ENCODE results near the gene MAPK8IP3. TPM values are rescaled to one million over a fixed set of nuclear protein-coding genes. Genes with fewer than 3 reads are reported as not detected.

MAPK8IP3 gene
- polyA plus RNA-seq, 1 donor (not counting 4 experiments of a cell fraction or from before 2014, with no cell fraction given): 11.7 TPM

DNA sequence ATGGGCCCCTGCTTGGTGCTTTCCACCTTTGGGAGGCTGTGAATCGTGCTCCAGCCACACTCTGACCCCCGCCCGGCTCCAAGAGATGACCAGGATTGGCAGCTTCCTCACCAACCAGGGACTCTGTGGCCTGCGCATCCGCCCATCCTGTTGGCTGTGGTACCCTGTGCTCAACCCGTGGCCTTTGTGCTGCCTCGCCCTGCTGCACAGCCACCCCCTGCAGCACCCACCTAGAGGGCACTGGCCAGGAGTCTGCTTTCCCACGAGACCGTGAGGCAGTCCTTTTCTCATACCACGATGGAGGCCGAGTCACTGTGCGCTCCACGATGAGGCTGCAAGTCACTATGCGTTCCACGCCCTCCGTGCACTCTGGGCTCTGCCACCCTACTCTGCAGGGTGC lies 46.0 kb downstream of the MAPK8IP3 start:
- Histone ChIP-seq H3K4me3 (ENCODE audit: control insufficient read depth in 2 of 3, extremely low read depth in 1 of 3, insufficient read depth in 2 of 3, low read depth in 1 of 3, low read length in 3 of 3) (no peak overlapping the region), H3K36me3 (ENCODE audit: control insufficient read depth in 2 of 2, extremely low read depth in 1 of 2, insufficient read depth in 2 of 2, low read length in 2 of 2) (peaks cover 18 to 31% of the 10 kb centered on the region in 2 experiments), H3K9me3 (ENCODE audit: control insufficient read depth, low read depth, low read length) (no peaks in the 10 kb centered on the region), H3K4me1 (ENCODE audit: control insufficient read depth, extremely low read depth, insufficient read depth, low read length) (peaks cover 19% of the 10 kb centered on the region), H3K27me3 (ENCODE audit: control insufficient read depth, extremely low read depth, insufficient read depth, low read length) (no peaks in the 10 kb centered on the region), H3K9ac (ENCODE audit: control insufficient read depth, extremely low read depth, insufficient read depth, low read length) (no peak overlapping the region), H3K79me2 (ENCODE audit: control insufficient read depth, insufficient read depth, low read length) (no peaks in the 10 kb centered on the region), H4K20me1 (ENCODE audit: control insufficient read depth, extremely low read depth, insufficient read depth, low read length) (no peaks in the 10 kb centered on the region), H3K27ac (ENCODE audit: control insufficient read depth, insufficient read depth, low read length) (no peak overlapping the region), H2AFZ (ENCODE audit: control insufficient read depth, low read length) (no peak overlapping the region), H3K4me2 (ENCODE audit: control insufficient read depth, extremely low read depth, insufficient read depth, low read depth, low read length) (no peak overlapping the region), H3K9me1 (ENCODE audit: control insufficient read depth, extremely low read depth, insufficient read depth, low read length) (peaks cover 2% of the 10 kb centered on the region)
- dilution Hi-C loops (cut with MboI; ENCODE audit: extremely low pct_ligation_motif_present, low sequenced_read_pairs): no loop called here
- FAIRE-seq (no peak), DNase-seq (ENCODE audit: low read depth, low spot score) (no peak)
- TF ChIP-seq EZH2 (IDR thresholded peaks at IDR 0.05; ENCODE audit: low read length): no peak
- TF ChIP-seq, protein P1, sequence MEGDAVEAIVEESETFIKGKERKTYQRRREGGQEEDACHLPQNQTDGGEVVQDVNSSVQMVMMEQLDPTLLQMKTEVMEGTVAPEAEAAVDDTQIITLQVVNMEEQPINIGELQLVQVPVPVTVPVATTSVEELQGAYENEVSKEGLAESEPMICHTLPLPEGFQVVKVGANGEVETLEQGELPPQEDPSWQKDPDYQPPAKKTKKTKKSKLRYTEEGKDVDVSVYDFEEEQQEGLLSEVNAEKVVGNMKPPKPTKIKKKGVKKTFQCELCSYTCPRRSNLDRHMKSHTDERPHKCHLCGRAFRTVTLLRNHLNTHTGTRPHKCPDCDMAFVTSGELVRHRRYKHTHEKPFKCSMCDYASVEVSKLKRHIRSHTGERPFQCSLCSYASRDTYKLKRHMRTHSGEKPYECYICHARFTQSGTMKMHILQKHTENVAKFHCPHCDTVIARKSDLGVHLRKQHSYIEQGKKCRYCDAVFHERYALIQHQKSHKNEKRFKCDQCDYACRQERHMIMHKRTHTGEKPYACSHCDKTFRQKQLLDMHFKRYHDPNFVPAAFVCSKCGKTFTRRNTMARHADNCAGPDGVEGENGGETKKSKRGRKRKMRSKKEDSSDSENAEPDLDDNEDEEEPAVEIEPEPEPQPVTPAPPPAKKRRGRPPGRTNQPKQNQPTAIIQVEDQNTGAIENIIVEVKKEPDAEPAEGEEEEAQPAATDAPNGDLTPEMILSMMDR (optimal IDR thresholded peaks at IDR 0.05 in 1 of 3, IDR thresholded peaks at IDR 0.05 in 1 of 3, conservative IDR thresholded peaks at IDR 0.05 in 1 of 3; ENCODE audit: extremely low read depth in 1 of 3, insufficient read depth in 2 of 3, low read length in 3 of 3): no peak

DNA sequence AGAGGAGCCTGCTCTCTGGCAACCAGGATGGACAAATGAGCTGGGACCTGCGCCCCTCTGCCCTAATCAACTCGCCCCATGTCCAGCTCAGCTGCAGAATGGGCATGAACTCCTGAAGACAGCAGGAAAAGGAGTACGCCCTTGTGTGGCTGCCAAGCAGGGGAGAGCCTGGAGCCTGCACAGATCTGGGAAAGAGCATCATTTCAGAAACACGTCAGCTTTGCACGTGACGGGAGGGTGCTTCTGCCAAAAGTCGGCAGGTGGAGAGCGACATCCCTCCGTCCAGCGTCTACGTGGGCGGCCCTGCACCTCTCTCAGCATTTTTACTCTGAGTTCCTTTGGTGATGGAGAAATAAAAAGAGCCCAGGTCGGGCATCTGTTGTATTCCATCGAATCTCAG lies 46.9 kb downstream of the MAPK8IP3 start:
- no peak overlapping the region for H3K4me2 ChIP-seq (ENCODE audit: control insufficient read depth, extremely low read depth, insufficient read depth, low read depth, low read length)
- H3K27me3 ChIP-seq (ENCODE audit: control insufficient read depth, extremely low read depth, insufficient read depth, low read length): no peaks in the 10 kb centered on the region
- no peaks in the 10 kb centered on the region for H3K79me2 ChIP-seq (ENCODE audit: control insufficient read depth, insufficient read depth, low read length)
- H3K27ac ChIP-seq (ENCODE audit: control insufficient read depth, insufficient read depth, low read length): no peak overlapping the region
- FAIRE-seq (no peak), DNase-seq (ENCODE audit: low read depth, low spot score) (no peak)
- no peak for TF ChIP-seq EZH2 (IDR thresholded peaks at IDR 0.05; ENCODE audit: low read length)
- peaks cover 19% of the 10 kb centered on the region for H3K4me1 ChIP-seq (ENCODE audit: control insufficient read depth, extremely low read depth, insufficient read depth, low read length)
- dilution Hi-C loops (cut with MboI; ENCODE audit: extremely low pct_ligation_motif_present, low sequenced_read_pairs): no loop called here
- H2AFZ ChIP-seq (ENCODE audit: control insufficient read depth, low read length): no peak overlapping the region
- H3K36me3 ChIP-seq (ENCODE audit: control insufficient read depth in 2 of 2, extremely low read depth in 1 of 2, insufficient read depth in 2 of 2, low read length in 2 of 2): peaks cover 14 to 31% of the 10 kb centered on the region in 2 experiments
- no peak overlapping the region for H3K9ac ChIP-seq (ENCODE audit: control insufficient read depth, extremely low read depth, insufficient read depth, low read length)
- no peaks in the 10 kb centered on the region for H4K20me1 ChIP-seq (ENCODE audit: control insufficient read depth, extremely low read depth, insufficient read depth, low read length)
- H3K9me3 ChIP-seq (ENCODE audit: control insufficient read depth, low read depth, low read length): no peaks in the 10 kb centered on the region
- H3K9me1 ChIP-seq (ENCODE audit: control insufficient read depth, extremely low read depth, insufficient read depth, low read length): peaks cover 2% of the 10 kb centered on the region
- no peak overlapping the region for H3K4me3 ChIP-seq (ENCODE audit: control insufficient read depth in 2 of 3, extremely low read depth in 1 of 3, insufficient read depth in 2 of 3, low read depth in 1 of 3, low read length in 3 of 3)

DNA sequence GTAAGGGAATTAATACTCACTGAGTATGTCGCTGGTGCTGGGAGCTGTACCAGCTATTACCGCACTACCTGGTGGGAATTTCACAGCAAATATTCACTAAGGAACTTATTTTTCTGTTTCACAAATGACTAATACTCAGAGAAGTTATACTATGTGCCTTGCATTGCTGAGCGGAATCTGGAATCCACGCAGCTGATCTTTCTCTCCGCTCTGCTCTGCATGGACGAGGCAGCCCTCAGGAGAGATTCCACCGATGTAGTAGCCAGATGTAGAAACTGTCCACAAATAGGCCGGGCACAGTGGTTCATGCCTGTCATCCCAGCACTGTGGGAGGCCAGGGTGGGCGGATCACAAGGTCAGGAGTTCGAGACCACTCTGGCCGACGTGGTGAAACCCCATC lies 48.2 kb downstream of the MAPK8IP3 start:
- Histone ChIP-seq H3K9me3 (ENCODE audit: control insufficient read depth, low read depth, low read length) (no peaks in the 10 kb centered on the region), H3K4me3 (ENCODE audit: control insufficient read depth in 2 of 3, extremely low read depth in 1 of 3, insufficient read depth in 2 of 3, low read depth in 1 of 3, low read length in 3 of 3) (no peak overlapping the region), H4K20me1 (ENCODE audit: control insufficient read depth, extremely low read depth, insufficient read depth, low read length) (no peaks in the 10 kb centered on the region), H3K79me2 (ENCODE audit: control insufficient read depth, insufficient read depth, low read length) (no peaks in the 10 kb centered on the region), H3K27me3 (ENCODE audit: control insufficient read depth, extremely low read depth, insufficient read depth, low read length) (no peaks in the 10 kb centered on the region), H3K9ac (ENCODE audit: control insufficient read depth, extremely low read depth, insufficient read depth, low read length) (peak overlapping the region; percentile 64), H3K9me1 (ENCODE audit: control insufficient read depth, extremely low read depth, insufficient read depth, low read length) (peaks cover 2% of the 10 kb centered on the region), H2AFZ (ENCODE audit: control insufficient read depth, low read length) (no peak overlapping the region), H3K4me1 (ENCODE audit: control insufficient read depth, extremely low read depth, insufficient read depth, low read length) (peaks cover 19% of the 10 kb centered on the region), H3K36me3 (ENCODE audit: control insufficient read depth in 2 of 2, extremely low read depth in 1 of 2, insufficient read depth in 2 of 2, low read length in 2 of 2) (peaks cover 9 to 23% of the 10 kb centered on the region in 2 experiments), H3K4me2 (ENCODE audit: control insufficient read depth, extremely low read depth, insufficient read depth, low read depth, low read length) (no peak overlapping the region), H3K27ac (ENCODE audit: control insufficient read depth, insufficient read depth, low read length) (peak overlapping the region; percentile 78)
- DNase-seq (ENCODE audit: low read depth, low spot score): no peak
- TF ChIP-seq EZH2 (IDR thresholded peaks at IDR 0.05; ENCODE audit: low read length): no peak
- TF ChIP-seq, protein P1 (optimal IDR thresholded peaks at IDR 0.05 in 1 of 3, IDR thresholded peaks at IDR 0.05 in 1 of 3, conservative IDR thresholded peaks at IDR 0.05 in 1 of 3; ENCODE audit: extremely low read depth in 1 of 3, insufficient read depth in 2 of 3, low read length in 3 of 3): no peak
- no peak for FAIRE-seq
- dilution Hi-C loops (cut with MboI; ENCODE audit: extremely low pct_ligation_motif_present, low sequenced_read_pairs): no loop called here

Measured in keratinocyte (primary cell).